NCI-H526 (cell line): ENCODE data around the gene SORCS2.
A peak's percentile ranks its signal among the peaks of the same experiment; 100 is the strongest.

Source experiments
- DNase-seq, 2 experiments: peaks; one replicate each; lab custom pipeline; 2025; lab: John Stamatoyannopoulos, UW

Gene SORCS2

GRCh38 chr4:7186031-7186430 is 6.3 kb upstream of the SORCS2 start:
- peak in 1 of 2 experiments; percentile 70 for DNase-seq

GRCh38 chr4:7186516-7187167 is 5.7 kb upstream of the SORCS2 start:
- no peak for DNase-seq

DNA sequence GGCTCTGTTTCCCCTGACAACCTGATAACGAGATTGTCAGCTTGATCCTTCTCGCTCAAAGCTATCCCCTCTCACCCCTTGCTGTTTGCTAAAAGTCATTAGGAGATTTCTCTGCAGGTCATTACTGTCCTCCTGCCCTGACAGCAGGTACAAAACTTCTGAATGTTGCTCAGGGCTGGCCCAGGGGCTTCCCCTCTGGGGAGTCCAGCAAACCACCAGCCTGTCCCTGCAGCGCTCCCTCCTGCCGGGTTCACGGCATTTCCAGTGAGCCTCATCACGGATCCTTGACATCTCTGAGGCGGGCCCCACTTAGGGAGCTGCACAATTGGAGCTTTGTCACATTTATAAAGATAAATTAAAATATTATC is 5.2 kb upstream of the SORCS2 start:
- DNase-seq = no peak

DNA sequence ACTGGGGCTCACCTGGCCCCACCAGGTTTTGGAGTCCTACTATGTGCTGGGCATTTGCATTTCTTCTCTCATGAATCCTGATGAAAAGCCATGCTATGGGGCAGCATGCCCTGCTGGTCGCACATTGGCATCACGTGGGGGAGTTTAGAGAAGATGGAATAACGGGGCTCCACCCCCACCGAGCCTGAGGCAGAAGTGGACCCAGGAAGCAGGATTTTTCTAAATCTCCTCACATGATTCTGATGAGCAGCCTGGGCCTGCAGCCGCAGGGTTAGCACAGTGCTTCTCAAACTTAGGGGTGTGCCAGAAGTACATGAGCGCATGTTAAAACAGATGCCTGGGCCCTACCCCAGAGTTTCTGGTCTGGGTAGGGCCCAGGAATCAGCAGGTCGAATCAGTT is 4.6 kb upstream of the SORCS2 start:
- DNase-seq = no peak

- no peak for DNase-seq
Observed at GRCh38 chr4:7189066-7189465, 3.3 kb upstream of the SORCS2 start.

- peak in 1 of 2 experiments; percentile 54 for DNase-seq
Observed at GRCh38 chr4:7189475-7190277, 2.7 kb upstream of the SORCS2 start.

- DNase-seq = no peak
Observed at GRCh38 chr4:7190278-7190594, 2.1 kb upstream of the SORCS2 start.

DNA sequence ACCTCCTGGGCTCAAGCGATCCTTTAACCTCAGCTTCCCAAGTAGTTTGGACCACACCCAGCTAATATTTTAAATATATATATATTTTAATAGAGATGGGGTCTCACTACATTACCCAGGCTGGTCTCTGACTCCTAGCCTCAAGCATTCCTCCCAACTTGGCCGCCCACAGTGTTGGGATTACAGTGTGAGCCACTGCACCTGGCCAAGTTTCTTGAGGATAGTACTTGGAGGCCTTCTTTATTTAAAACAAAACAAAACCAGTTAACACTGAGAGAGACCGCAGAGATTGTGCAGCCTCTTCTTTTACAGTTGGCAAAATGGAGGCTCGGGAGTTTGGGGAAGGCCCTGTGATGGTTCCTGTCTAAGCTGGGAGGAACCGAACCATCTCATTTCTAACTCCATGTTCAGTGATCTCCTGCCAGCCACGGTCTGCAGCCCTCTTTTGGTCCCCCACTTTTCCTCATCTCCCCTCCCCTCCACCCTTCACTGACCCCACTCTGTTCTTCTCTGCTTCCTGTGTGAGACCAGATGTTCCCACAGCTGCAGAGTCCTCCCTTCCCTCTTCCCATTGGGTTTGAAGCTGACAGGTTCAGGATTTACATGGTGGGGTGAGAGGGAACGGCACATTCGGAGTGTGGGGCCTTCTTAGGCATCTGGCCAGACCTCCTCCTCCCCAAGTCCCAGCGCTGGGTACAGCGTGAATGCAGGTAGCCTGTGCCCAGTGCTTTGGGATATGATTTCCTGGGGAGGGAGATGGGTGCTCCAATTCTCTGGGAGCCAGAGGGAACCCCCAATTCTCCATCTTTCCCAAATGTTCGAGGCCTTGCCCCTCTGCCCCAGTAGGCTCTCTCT is 1.4 kb upstream of the SORCS2 start:
- no peak for DNase-seq

GRCh38 chr4:7191546-7192251 is 639 bp upstream of the SORCS2 start:
- no peak for DNase-seq

DNA sequence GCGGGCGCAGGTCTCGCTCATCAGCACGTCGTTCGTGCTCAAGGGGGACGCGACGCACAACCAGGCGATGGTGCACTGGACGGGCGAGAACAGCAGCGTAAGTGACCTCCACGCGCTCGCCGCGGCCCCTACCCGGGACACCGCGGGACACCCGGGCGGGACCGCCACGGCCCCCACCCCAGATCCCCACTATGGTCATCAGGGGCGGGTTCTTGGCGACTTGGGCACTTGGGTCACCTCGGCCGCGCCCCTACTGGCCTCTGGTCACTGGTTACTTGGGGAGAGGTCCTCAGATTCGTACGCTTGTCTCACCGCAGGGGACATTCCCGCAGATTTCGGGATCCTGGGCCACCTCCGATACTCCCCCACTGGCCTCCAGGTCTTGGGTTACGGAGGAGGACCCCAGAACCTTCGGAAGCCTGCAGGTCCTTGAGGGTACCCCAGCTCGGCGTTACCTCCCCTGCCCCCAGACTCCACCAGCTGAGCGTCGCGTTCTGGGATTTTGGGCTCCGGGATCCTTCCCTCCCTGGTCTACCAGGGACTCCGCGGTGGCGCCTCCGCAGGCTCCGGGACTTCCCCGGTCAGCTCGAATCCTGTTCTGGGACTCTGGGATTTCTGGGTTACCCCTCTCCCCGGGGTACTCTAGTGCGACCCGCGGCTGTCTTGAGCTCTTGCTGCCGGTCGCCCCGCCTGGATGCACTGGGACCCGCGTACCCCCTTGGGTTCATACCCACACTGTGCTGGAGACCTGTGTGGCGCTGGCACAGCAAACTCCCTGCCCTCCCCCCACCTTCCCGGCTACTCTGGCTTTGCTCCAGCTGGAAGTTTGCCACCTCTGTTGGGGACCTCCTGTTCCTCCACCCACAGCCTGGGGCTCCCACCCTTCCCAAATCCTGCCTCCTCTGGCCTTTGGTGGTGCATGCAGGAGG is 956 bp downstream of the SORCS2 start:
- DNase-seq = no peak

GRCh38 chr4:7194251-7195140 is 2.2 kb downstream of the SORCS2 start:
- peak in 1 of 2 experiments; percentile 61 for DNase-seq

DNA sequence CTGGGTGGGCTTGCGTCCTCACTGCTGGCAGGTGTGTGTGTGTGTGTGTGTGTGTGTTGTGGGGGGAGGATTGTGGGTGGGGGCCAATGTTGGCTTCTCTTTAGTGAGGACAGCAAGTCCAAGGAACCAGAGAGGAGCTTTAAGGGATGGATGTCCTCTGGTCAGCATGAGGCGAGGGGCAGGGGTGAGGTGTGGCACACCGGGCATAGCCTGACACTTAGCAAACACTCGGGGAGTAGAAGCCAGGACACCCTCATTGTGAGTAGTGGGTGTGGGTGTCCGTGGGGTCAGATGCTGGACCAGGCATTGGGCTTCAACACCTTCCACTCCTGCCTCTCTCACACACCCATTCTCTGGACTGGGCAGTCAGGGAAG is 2.8 kb downstream of the SORCS2 start:
- DNase-seq = no peak

- DNase-seq = no peak
Observed at GRCh38 chr4:7195546-7196287, 3.4 kb downstream of the SORCS2 start.

DNA sequence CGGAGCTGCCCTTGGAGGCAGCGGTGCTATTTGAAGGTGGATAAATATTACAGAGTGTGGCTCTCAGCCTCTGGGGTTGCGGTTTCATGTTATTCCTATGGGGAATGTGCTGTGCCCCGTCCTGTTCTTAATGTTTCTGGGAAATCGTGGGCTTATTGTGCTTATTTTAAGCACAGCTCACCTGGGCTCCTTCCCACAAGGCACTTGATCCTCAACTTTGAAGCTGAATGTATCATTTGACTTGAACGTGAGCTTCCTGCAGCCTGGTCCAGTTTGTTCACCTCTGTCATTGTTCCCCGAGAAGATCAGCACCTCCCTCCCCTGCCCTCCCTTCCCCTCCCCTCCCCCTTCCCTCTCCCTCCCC is 3.9 kb downstream of the SORCS2 start:
- DNase-seq = peak in 1 of 2 experiments; percentile 21

- DNase-seq = no peak
Observed at GRCh38 chr4:7196736-7197135, 4.4 kb downstream of the SORCS2 start.

- no peak for DNase-seq
Observed at GRCh38 chr4:7197910-7198309, 5.6 kb downstream of the SORCS2 start.

GRCh38 chr4:7198440-7199128 is 6.2 kb downstream of the SORCS2 start:
- no peak for DNase-seq

- DNase-seq = no peak
Observed at GRCh38 chr4:7199129-7199725, 6.9 kb downstream of the SORCS2 start.
